ENCODE data around the gene ADAMTSL3.

DNA sequence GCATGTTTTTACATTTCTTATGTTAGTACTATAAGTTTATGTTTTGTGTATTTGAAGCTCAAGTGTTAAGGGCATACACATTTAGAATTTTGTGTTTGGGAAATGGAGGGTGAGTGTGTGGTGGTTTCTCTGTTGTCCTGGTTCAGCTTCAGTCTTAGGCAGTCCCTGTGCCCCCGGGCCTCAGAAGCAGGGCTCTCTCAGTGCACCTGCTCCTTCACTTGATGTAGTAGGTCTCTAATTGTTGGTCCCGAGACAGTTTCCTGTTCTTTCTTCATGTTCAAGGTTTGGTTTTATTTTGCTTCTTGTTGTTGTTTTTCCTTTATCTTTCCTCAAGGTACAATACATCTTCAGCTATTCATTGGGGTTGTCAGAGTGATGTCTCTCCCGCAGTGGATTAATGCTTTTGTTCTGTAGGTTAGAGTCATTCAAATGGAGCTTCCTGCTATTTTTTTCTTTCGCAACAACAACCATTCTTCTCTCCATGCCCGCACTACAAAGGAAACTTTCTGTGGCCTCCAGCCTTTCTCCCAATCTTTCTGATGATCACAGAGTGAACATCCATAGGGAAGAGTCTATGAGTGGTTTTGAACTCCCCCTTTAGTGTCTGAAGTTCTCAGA is 403.9 kb downstream of the ADAMTSL3 start:
- TF ChIP-seq, protein P1, sequence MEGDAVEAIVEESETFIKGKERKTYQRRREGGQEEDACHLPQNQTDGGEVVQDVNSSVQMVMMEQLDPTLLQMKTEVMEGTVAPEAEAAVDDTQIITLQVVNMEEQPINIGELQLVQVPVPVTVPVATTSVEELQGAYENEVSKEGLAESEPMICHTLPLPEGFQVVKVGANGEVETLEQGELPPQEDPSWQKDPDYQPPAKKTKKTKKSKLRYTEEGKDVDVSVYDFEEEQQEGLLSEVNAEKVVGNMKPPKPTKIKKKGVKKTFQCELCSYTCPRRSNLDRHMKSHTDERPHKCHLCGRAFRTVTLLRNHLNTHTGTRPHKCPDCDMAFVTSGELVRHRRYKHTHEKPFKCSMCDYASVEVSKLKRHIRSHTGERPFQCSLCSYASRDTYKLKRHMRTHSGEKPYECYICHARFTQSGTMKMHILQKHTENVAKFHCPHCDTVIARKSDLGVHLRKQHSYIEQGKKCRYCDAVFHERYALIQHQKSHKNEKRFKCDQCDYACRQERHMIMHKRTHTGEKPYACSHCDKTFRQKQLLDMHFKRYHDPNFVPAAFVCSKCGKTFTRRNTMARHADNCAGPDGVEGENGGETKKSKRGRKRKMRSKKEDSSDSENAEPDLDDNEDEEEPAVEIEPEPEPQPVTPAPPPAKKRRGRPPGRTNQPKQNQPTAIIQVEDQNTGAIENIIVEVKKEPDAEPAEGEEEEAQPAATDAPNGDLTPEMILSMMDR (IDR thresholded peaks at IDR 0.05) = no peak
- TF ChIP-seq POLR2A (IDR thresholded peaks at IDR 0.05) = no peak

Measured in heart left ventricle (tissue), 13 donors.